ENCODE data around the gene CNTNAP2.
A peak's percentile ranks its signal among the peaks of the same experiment; 100 is the strongest.

CNTNAP2 gene

DNA sequence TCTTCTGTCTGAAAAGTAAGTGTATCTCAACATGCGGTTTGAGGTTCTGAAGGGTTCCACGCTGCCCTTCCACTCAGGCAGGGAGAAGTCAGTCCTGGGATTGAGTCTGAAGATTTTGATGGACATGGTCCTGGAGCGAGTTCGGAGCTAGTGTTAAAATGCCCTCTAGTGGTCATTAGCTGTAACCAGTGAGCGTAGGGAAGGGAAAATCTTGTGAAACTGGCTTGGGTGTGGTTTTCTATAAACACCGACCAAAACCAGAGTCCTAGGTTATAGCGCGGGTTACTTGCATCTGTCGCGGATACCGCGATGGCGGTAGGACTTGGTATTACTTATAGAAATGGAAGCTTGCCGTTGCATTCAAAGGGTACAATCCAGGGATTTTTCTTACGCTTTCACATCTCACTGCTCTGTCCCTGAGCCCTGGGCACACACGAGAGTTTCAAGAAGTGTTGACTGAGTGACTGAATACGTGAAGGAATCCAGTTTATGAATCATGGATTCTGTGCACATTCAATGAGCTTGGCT, 2125.8 kb downstream of the CNTNAP2 start:
- no peak for DNase-seq (ENCODE audit: extremely low read depth, low read depth)
- TF ChIP-seq, protein P1, sequence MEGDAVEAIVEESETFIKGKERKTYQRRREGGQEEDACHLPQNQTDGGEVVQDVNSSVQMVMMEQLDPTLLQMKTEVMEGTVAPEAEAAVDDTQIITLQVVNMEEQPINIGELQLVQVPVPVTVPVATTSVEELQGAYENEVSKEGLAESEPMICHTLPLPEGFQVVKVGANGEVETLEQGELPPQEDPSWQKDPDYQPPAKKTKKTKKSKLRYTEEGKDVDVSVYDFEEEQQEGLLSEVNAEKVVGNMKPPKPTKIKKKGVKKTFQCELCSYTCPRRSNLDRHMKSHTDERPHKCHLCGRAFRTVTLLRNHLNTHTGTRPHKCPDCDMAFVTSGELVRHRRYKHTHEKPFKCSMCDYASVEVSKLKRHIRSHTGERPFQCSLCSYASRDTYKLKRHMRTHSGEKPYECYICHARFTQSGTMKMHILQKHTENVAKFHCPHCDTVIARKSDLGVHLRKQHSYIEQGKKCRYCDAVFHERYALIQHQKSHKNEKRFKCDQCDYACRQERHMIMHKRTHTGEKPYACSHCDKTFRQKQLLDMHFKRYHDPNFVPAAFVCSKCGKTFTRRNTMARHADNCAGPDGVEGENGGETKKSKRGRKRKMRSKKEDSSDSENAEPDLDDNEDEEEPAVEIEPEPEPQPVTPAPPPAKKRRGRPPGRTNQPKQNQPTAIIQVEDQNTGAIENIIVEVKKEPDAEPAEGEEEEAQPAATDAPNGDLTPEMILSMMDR (IDR thresholded peaks at IDR 0.05; ENCODE audit: low read depth, low read length, missing control alignments): peak; percentile 58
- H3K4me3 ChIP-seq (replicated peaks; ENCODE audit: low read depth, low read length): no peak overlapping the region

DNA sequence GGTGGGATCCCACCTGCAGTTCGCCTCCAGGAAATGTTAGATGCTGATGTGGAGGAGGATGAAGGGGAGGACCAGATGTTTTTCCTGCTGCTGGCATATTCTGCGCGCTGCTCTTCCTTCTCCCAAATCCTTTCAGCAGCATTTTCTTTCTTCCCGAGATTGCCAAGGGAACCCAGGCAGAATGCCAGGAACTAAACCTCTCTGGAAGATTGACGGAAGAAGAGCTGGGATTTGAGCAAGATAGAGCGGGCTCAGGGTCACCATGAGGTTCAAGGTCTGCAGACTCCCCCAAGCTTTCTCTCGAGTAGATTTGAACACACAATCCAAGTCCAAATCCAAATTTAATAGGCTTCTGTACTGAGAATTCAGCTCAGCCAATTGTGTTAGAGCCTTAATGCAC, 2128.8 kb downstream of the CNTNAP2 start:
- TF ChIP-seq, protein P1 (IDR thresholded peaks at IDR 0.05; ENCODE audit: low read depth, low read length, missing control alignments): no peak

DNA sequence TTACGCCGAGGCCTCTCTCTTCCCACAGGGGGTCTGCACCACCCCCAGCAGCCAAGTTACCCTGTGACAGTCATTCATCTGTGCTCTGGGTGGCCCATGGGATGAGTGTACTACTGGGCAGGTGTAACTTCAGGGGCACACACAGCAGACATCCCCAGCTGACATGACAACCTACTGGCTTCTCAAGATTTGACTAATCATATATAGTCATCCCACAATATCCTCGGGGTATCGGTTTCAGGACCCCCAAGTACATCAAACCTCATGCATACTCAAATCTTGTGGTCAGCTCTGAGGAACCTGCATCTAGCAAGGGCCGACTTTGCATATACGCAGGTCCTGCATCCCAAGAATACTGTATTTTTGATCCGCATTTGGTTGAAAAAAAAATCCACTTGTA, 2137.0 kb downstream of the CNTNAP2 start:
- TF ChIP-seq, protein P1 (IDR thresholded peaks at IDR 0.05; ENCODE audit: low read depth, low read length, missing control alignments): no peak
- DNase-seq (ENCODE audit: extremely low read depth, low read depth): no peak
- no peak overlapping the region for H3K4me3 ChIP-seq (replicated peaks; ENCODE audit: low read depth, low read length)

More for the DNA sequence above, 2128.8 kb downstream of the CNTNAP2 start:
- no peak for DNase-seq (ENCODE audit: extremely low read depth, low read depth)
- H3K4me3 ChIP-seq (replicated peaks; ENCODE audit: low read depth, low read length): no peak overlapping the region

DNA sequence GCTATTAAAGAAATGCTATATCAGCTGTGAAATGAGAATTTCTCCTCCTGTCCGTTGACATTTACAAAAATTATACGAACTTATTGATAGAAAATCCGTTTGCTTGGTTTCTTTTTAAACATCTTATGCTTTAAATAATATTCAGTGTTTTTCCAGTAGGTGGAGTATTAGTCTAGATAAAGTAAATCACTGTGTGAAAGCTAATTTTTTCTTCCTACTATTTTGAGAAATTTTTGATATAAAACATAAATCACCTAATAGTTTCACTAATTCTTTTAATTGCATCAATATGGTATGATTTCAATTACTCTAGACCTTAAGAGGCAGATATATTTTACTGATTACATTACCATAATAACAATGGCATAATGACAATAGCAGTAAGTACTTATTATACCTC, 2138.7 kb downstream of the CNTNAP2 start:
- TF ChIP-seq, protein P1 (IDR thresholded peaks at IDR 0.05; ENCODE audit: low read depth, low read length, missing control alignments): no peak
- DNase-seq (ENCODE audit: extremely low read depth, low read depth): no peak
- H3K4me3 ChIP-seq (replicated peaks; ENCODE audit: low read depth, low read length): no peak overlapping the region

DNA sequence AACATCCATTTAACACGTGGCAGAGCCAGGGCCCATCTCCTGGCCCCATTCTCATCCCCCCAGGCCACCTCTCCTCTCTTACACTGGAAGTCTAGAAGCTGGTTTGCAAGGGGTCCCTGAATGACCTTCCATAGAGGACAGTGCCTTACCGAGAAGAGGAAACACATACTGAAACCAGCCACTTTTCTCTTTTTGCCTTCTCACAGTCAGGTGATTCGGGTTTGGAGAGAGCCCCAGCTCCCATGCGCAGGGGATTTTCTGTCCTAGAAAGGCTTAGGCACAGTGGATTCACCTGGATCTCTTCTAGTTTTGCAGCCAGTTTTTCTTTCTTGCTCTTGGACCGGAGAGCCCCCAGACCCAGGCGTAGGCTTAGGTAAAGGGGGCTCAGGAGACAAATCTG, 2139.8 kb downstream of the CNTNAP2 start:
- no peak for DNase-seq (ENCODE audit: extremely low read depth, low read depth)
- H3K4me3 ChIP-seq (replicated peaks; ENCODE audit: low read depth, low read length): no peak overlapping the region
- TF ChIP-seq, protein P1 (IDR thresholded peaks at IDR 0.05; ENCODE audit: low read depth, low read length, missing control alignments): no peak

DNA sequence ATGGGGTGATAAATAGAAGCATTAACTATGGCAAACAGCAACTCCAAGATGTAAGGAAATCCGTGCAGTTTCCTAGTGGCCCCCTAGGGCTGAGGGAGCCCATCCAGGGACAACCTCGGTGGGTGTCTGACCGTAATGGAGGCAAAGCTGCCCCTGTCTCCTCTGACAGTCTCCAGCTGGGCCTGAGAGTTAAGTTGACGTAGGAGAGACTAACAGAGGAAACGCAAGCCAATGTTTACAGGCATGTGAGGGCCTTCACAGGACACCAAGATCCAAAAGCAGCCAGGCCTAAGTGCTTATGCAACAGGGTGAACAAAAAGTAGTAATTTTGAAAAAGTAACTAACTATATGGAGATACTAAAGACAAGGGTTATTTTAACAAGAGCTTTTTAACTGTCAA, 2144.0 kb downstream of the CNTNAP2 start:
- TF ChIP-seq, protein P1 (IDR thresholded peaks at IDR 0.05; ENCODE audit: low read depth, low read length, missing control alignments): no peak
- H3K4me3 ChIP-seq (replicated peaks; ENCODE audit: low read depth, low read length): no peak overlapping the region
- no peak for DNase-seq (ENCODE audit: extremely low read depth, low read depth)

DNA sequence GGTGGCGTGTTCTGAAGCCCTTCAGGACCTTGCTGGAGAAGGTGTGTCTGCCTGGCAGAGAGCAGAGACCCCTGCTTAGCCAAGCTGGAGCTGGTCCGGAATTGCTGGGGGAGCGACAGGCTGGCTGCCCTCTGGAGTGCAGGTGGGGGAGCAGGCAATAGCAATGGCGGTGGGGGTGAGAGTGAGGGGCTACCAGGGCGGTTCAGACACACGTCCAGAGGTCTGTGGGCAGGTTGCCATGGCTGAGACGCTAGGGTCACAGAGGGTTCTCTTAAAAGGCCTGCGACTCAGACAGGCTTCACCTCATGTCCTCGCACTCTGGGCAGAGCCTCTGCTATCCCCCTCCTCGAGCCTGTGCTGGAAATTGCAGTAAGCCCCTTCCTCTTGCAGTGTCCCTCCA, 2144.9 kb downstream of the CNTNAP2 start:
- H3K4me3 ChIP-seq (replicated peaks; ENCODE audit: low read depth, low read length): no peak overlapping the region
- TF ChIP-seq, protein P1 (IDR thresholded peaks at IDR 0.05; ENCODE audit: low read depth, low read length, missing control alignments): no peak
- no peak for DNase-seq (ENCODE audit: extremely low read depth, low read depth)
